K562 (cell line): ENCODE results near the gene EMC10. TPM values are rescaled to one million over a fixed set of nuclear protein-coding genes. Genes with fewer than 3 reads are reported as not detected.

Source experiments
- ILK ChIP-seq: fragments of 450-650 bp; IDR thresholded peaks from 2 replicates; pipeline ENCODE4 v1.6.1; 2016; ENCODE audit warnings: missing genetic modification characterization, low read depth, mild to moderate bottlenecking, missing compliant biosample characterization, moderate library complexity, borderline replicate concordance
- RB1 ChIP-seq: fragments of 450-650 bp; IDR thresholded peaks from 2 replicates; pipeline ENCODE4 v1.6.1; 2017; ENCODE audit warnings: low read depth, mild to moderate bottlenecking
- ZKSCAN1 ChIP-seq: fragments of 150-350 bp; IDR thresholded peaks from 2 replicates; pipeline ENCODE4 v1.6.1; 2016; ENCODE audit warnings: low read depth, low read length
- ZNF717 ChIP-seq: fragments of 250-450 bp; sonication (Bioruptor Pico); IDR thresholded peaks from 2 replicates; pipeline ENCODE4 v1.5.0; 2021
- polyA plus RNA-seq, 8 experiments: library from polyadenylated mRNA; depleted of rRNA in 4 of 8; stranded (reverse) in 5 of 8; unstranded in 3 of 8; fragments of >200 nt; fragmentation: Nextera tagmentation in 2 of 8; fragmentation: Illumina TruSeq in 1 of 8; extraction: Ambion mirVana in 2 of 8; extraction: Trizol in 1 of 8; gene quantifications; 2 replicates each; pipeline versions ENCODE4 v1.2.1 to v1.2.3, GENCODE V29; 2011 to 2014; ENCODE audit warnings: inconsistent platforms in 1 of 8, missing spikeins in 1 of 8
- total RNA-seq, 7 experiments: library from RNA; depleted of rRNA in 6 of 7; stranded (reverse); fragments of >200 nt in 6 of 7; fragmentation: Illumina TruSeq in 2 of 7; extraction: Trizol in 2 of 7; gene quantifications; 2 replicates each; pipeline versions ENCODE4 v1.2.1 to v1.2.3, GENCODE V29; 2011 to 2021; ENCODE audit warnings: low replicate concordance in 1 of 7
- TF ChIP-seq, protein P1 (sequence below): fragments of 450-650 bp; IDR thresholded peaks from 2 replicates; pipeline ENCODE4 v1.7.0; 2016; ENCODE audit warnings: borderline replicate concordance
- TF ChIP-seq, protein P2 (sequence below): IDR thresholded peaks from 2 replicates; pipeline ENCODE4 v1.6.1; 2016; ENCODE audit warnings: missing genetic modification characterization, missing compliant biosample characterization
- TF ChIP-seq, protein P3 (sequence below): sonication (generic); formaldehyde crosslinking; IDR thresholded peaks from 2 replicates; pipeline ENCODE4 v1.5.0; 2020; ENCODE audit warnings: missing genetic modification reagents

The EMC10 gene
- total and polyA plus RNA-seq, 9 of the 15 experiments (the other 6 are each of a cell fraction or from before 2014, with no cell fraction given) = 1.4 to 46.0 (median 13.1) TPM

DNA sequence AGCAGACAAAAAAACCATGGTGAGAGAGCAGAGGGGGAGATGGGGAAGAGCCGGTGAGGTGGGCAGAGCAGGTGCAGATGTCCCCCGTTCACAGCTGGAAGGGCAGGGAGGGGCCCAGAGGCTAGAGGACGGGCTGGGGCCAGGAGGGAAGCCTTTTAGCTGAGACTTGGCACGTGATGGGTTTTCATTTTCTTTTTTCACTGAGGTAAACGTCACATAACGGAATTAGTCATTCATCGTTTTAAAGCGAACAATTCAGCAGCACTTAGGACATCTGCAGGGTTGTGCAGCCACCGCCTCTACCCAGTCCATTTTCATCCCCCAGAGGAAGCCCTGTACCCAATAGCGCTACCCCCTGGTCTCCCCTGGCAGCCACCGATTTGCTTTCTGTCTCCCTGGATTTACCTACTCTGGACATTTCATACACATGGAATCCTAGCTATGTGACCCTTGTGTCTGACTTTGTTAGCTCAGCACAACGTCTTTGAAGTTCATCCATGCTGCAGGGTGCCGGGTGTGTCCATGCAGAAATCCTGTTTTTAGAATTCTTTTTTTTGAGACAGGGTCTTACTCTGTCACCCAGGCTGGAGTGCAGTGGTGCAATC, 16.0 kb upstream of the EMC10 start (continued):
- TF ChIP-seq, protein P1, sequence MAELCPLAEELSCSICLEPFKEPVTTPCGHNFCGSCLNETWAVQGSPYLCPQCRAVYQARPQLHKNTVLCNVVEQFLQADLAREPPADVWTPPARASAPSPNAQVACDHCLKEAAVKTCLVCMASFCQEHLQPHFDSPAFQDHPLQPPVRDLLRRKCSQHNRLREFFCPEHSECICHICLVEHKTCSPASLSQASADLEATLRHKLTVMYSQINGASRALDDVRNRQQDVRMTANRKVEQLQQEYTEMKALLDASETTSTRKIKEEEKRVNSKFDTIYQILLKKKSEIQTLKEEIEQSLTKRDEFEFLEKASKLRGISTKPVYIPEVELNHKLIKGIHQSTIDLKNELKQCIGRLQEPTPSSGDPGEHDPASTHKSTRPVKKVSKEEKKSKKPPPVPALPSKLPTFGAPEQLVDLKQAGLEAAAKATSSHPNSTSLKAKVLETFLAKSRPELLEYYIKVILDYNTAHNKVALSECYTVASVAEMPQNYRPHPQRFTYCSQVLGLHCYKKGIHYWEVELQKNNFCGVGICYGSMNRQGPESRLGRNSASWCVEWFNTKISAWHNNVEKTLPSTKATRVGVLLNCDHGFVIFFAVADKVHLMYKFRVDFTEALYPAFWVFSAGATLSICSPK = no peak
- TF ChIP-seq ILK (tag) (no peak), ZNF717 (no peak), RB1 (no peak), ZKSCAN1 (no peak)
- TF ChIP-seq, protein P2, sequence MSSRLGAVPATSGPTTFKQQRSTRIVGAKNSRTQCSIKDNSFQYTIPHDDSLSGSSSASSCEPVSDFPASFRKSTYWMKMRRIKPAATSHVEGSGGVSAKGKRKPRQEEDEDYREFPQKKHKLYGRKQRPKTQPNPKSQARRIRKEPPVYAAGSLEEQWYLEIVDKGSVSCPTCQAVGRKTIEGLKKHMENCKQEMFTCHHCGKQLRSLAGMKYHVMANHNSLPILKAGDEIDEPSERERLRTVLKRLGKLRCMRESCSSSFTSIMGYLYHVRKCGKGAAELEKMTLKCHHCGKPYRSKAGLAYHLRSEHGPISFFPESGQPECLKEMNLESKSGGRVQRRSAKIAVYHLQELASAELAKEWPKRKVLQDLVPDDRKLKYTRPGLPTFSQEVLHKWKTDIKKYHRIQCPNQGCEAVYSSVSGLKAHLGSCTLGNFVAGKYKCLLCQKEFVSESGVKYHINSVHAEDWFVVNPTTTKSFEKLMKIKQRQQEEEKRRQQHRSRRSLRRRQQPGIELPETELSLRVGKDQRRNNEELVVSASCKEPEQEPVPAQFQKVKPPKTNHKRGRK = no peak
- TF ChIP-seq, protein P3, sequence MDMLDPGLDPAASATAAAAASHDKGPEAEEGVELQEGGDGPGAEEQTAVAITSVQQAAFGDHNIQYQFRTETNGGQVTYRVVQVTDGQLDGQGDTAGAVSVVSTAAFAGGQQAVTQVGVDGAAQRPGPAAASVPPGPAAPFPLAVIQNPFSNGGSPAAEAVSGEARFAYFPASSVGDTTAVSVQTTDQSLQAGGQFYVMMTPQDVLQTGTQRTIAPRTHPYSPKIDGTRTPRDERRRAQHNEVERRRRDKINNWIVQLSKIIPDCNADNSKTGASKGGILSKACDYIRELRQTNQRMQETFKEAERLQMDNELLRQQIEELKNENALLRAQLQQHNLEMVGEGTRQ = peak; percentile 20; the same call in 1 of the 2 replicates
- TF ChIP-seq, all 486 proteins: peak for 3
